K562 treated with DMSO at 1 percent for 4 hours (cell line): ENCODE data around the gene OR6N2. TPM values are rescaled to one million over a fixed set of nuclear protein-coding genes. Genes with fewer than 3 reads are reported as not detected.

Experiments used
- total RNA-seq: library from RNA; unstranded; fragments of 300-600 nt; gene quantifications from 2 replicates; pipeline ENCODE4 v1.2.3, GENCODE V29; 2022; ENCODE audit not compliant: insufficient read depth

Gene OR6N2
- total RNA-seq = not detected in 2 replicates

DNA sequence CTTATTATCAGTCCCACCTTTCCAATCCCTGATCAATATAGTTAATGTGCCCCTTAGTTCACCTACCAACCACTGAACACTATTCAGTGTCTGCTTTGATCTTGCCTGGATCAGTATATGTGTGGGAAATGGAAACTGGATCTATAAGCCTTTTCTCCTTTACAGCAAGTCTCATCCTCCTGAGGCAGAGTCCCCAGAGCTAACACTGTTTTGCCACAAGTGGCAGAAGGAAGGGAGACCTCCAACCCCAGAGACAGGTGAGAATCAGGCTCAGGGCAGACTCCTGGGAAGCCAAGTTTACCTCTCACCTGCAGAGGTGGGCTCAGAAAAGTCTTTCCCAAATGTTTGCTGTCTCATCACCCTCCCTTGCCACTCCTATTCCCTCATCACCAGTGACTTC is at the start of gene OR6N2:
TSS of gene OR6N2 (minus strand) at position 101 of the 400 bp plus-strand sequence. CDS start 3,569 bp downstream, outside the sequence.

GRCh38 chr1:158771950-158772866 is 8.8 kb downstream of the OR6N2 start, which contains the start of gene OR6N1:
OR6N1 (minus strand) TSS chr1:158772195; CDS start chr1:158766682, 5,513 bp downstream.

GRCh38 chr1:158754420-158754819 is 26.6 kb downstream of the OR6N2 start, which contains the start of gene OR6K6:
OR6K6 (plus strand) TSS chr1:158754720; CDS start chr1:158754888, 168 bp downstream.

Other genes starting within 250 kb of the OR6N2 start
- gene OR6Y1, start 226.8 kb downstream of the OR6N2 start, total RNA-seq = not detected in 2 replicates
- gene OR6P1, start 210.6 kb downstream of the OR6N2 start, total RNA-seq = not detected in 2 replicates
- not detected in 2 replicates for gene OR10X1, start 201.3 kb downstream of the OR6N2 start, total RNA-seq
- 0.08 TPM in 1 of 2 replicates, not detected in the other for gene OR10Z1, start 175.9 kb downstream of the OR6N2 start, total RNA-seq
- gene SPTA1, start 94.5 kb downstream of the OR6N2 start, total RNA-seq = 5.8 and 12.8 TPM in 2 replicates
- gene OR6K2, start 80.6 kb downstream of the OR6N2 start, total RNA-seq = not detected in 2 replicates
- not detected in 2 replicates for gene OR6K3, start 60.5 kb downstream of the OR6N2 start, total RNA-seq
- not detected in 2 replicates for gene OR6K6, start 26.5 kb downstream of the OR6N2 start, total RNA-seq
- not detected in 2 replicates for gene OR6N1, start 9.0 kb downstream of the OR6N2 start, total RNA-seq
- gene MNDA, start 50.1 kb upstream of the OR6N2 start, total RNA-seq = 0.38 TPM in 1 of 2 replicates, not detected in the other
- gene PYHIN1, start 150.3 kb upstream of the OR6N2 start, total RNA-seq = not detected in 2 replicates
- gene IFI16, start 228.7 kb upstream of the OR6N2 start, total RNA-seq = 5.4 and 14.5 TPM in 2 replicates